HCT116 (cell line): ENCODE data around the gene SCN1B. TPM values are rescaled to one million over a fixed set of nuclear protein-coding genes. Genes with fewer than 3 reads are reported as not detected.

ENCODE experiments used
- ATAC-seq: fragments of 200-7000 bp; cut with Tn5 transposase; 2 replicates; pipeline ENCODE4 v1.9.1; 2020; ENCODE audit warnings: mild to moderate bottlenecking, moderate library complexity
- BruUV-seq: library from RNA; stranded (reverse); fragments of 400-500 nt; replicated peaks from 2 replicates; lab custom pipeline; 2021; lab: Mats Ljungman, UMichigan
- CTCF ChIA-PET: fragments of 300-600 bp; sonication (Branson Sonifier 250); formaldehyde crosslinking; loops from one replicate; lab custom pipeline; 2021; ENCODE audit warnings: antibody characterized with exemption; lab: Charles Lee
- POLR2A ChIA-PET: fragments of 300-600, 350-600 bp; sonication (Branson Sonifier 250); formaldehyde crosslinking; loops from one replicate; lab custom pipeline; 2021; ENCODE audit warnings: antibody characterized with exemption; lab: Charles Lee
- RAD21 ChIA-PET, 2 experiments: fragments of 300-600 bp; sonication (Branson Sonifier 250); formaldehyde crosslinking; loops; one replicate each; lab custom pipeline; 2023; ENCODE audit warnings: low total read pairs in 2 of 2; ENCODE audit not compliant: uncharacterized antibody in 2 of 2, unreplicated experiment in 2 of 2, low non-redundant PET in 1 of 2; lab: Charles Lee
- DNase-seq: peaks from one replicate; pipeline ENCODE4 v3.0.0-alpha.2; 2010; ENCODE audit warnings: low read depth, low spot score
- H2AFZ ChIP-seq: fragments of 200-600 bp; shearing (Covaris generic), sonication (generic); 2 replicates; pipeline ENCODE4 v1.6.1; 2017; ENCODE audit warnings: low read depth, mixed run types, mixed read lengths, antibody characterized with exemption, low read length; ENCODE audit not compliant: poor library complexity, severe bottlenecking
- H3K27ac ChIP-seq: 2 replicates; pipeline ENCODE4 v1.5.1; 2012; ENCODE audit warnings: low read depth, low read length
- H3K27me3 ChIP-seq: fragments of 200-600 bp; sonication (generic); 2 replicates; pipeline ENCODE4 v1.6.1; 2016; ENCODE audit warnings: mixed run types, low read length, mixed read lengths; ENCODE audit not compliant: insufficient read depth
- H3K36me3 ChIP-seq, 2 experiments: fragments of 200-500 bp in 1 of 2; fragments of 200-600 bp in 1 of 2; sonication (Bioruptor generic) in 1 of 2; sonication (generic) in 1 of 2; 2 replicates each; pipeline versions ENCODE4 v1.5.1 to v1.6.1; 2014 to 2016; ENCODE audit warnings: low read length in 2 of 2, inconsistent platforms in 1 of 2, mixed read lengths in 1 of 2, mixed run types in 1 of 2; ENCODE audit not compliant: insufficient read depth in 2 of 2, control insufficient read depth in 1 of 2
- H3K4me1 ChIP-seq, 2 experiments: fragments of 200-600 bp in 1 of 2; sonication (generic) in 1 of 2; 2 replicates each; pipeline versions ENCODE4 v1.5.1 to v1.6.1; 2012 to 2017; ENCODE audit warnings: low read length in 2 of 2, inconsistent platforms in 1 of 2, mild to moderate bottlenecking in 1 of 2, mixed read lengths in 1 of 2, mixed run types in 1 of 2, moderate library complexity in 1 of 2; ENCODE audit not compliant: insufficient read depth in 2 of 2, control insufficient read depth in 1 of 2
- H3K4me2 ChIP-seq: fragments of 200-600 bp; sonication (generic); 2 replicates; pipeline ENCODE4 v1.6.1; 2017; ENCODE audit warnings: mixed run types, low read length, mixed read lengths
- H3K4me3 ChIP-seq, 2 experiments: fragments of 200-600 bp in 1 of 2; sonication (generic) in 1 of 2; replicated peaks in 1 of 2; 2 replicates each; pipeline ENCODE4 v1.5.1; 2011 to 2016; ENCODE audit warnings: low read length in 2 of 2, control low read depth in 1 of 2, low read depth in 1 of 2, mild to moderate bottlenecking in 1 of 2, mixed read lengths in 1 of 2, mixed run types in 1 of 2
- H3K79me2 ChIP-seq: fragments of 200-600 bp; sonication (generic); 2 replicates; pipeline ENCODE4 v1.6.1; 2017; ENCODE audit warnings: mild to moderate bottlenecking, mixed run types, low read length, moderate library complexity, mixed read lengths; ENCODE audit not compliant: insufficient read depth
- H3K9ac ChIP-seq: fragments of 200-600 bp; sonication (generic); 2 replicates; pipeline ENCODE4 v1.6.1; 2016; ENCODE audit warnings: low read length, mixed read lengths
- H3K9me2 ChIP-seq: fragments of 200-600 bp; sonication (generic), shearing (Covaris generic); 2 replicates; pipeline ENCODE4 v1.6.1; 2017; ENCODE audit warnings: mixed run types, mild to moderate bottlenecking, moderate library complexity; ENCODE audit not compliant: insufficient read depth
- H3K9me3 ChIP-seq, 2 experiments: fragments of 200-500 bp in 1 of 2; fragments of 200-600 bp in 1 of 2; sonication (Bioruptor generic) in 1 of 2; sonication (generic) in 1 of 2; 2 replicates each; pipeline ENCODE4 v1.6.1; 2014 to 2017; ENCODE audit warnings: low read length in 2 of 2, mixed read lengths in 2 of 2, inconsistent platforms in 1 of 2, low read depth in 1 of 2, mild to moderate bottlenecking in 1 of 2, mixed run types in 1 of 2, moderate library complexity in 1 of 2; ENCODE audit not compliant: control insufficient read depth in 1 of 2, insufficient read depth in 1 of 2
- H4K20me1 ChIP-seq: fragments of 200-600 bp; sonication (generic), shearing (Covaris generic); 2 replicates; pipeline ENCODE4 v1.6.1; 2017; ENCODE audit warnings: mixed run types, mild to moderate bottlenecking, moderate library complexity; ENCODE audit not compliant: insufficient read depth
- EGR1 ChIP-seq: IDR thresholded peaks from 2 replicates; pipeline ENCODE4 v1.6.1; 2012; ENCODE audit warnings: low read depth
- EZH2 ChIP-seq: fragments of 200-600 bp; sonication (generic); IDR thresholded peaks from 2 replicates; pipeline ENCODE4 v1.6.1; 2017; ENCODE audit warnings: antibody characterized with exemption, mixed run types
- FOSL1 ChIP-seq: IDR thresholded peaks from 2 replicates; pipeline ENCODE4 v1.6.1; 2012; ENCODE audit warnings: low read depth
- POLR2A ChIP-seq: IDR thresholded peaks from 2 replicates; pipeline ENCODE4 v1.7.0; 2011; ENCODE audit warnings: borderline replicate concordance; ENCODE audit not compliant: insufficient read depth, insufficient read length; ENCODE audit errors: extremely low read depth
- TCF7L2 ChIP-seq: IDR thresholded peaks from 2 replicates; pipeline ENCODE4 v1.7.0; 2011; ENCODE audit warnings: borderline replicate concordance, inconsistent platforms; ENCODE audit not compliant: insufficient read depth, insufficient read length; ENCODE audit errors: extremely low read depth
- YY1 ChIP-seq: IDR thresholded peaks from 2 replicates; pipeline ENCODE4 v1.6.1; 2011; ENCODE audit warnings: low read length, low read depth, moderate library complexity, mild to moderate bottlenecking; ENCODE audit not compliant: insufficient replicate concordance; ENCODE audit errors: extremely low read depth
- ZFX ChIP-seq: fragments of 450-650 bp; IDR thresholded peaks from 2 replicates; pipeline ENCODE4 v1.6.1; 2017
- ZNF274 ChIP-seq: fragments of 200-500 bp; sonication (Bioruptor generic); IDR thresholded peaks from 2 replicates; pipeline ENCODE4 v1.6.1; 2014; ENCODE audit warnings: mild to moderate bottlenecking, low read depth, low read length, inconsistent platforms
- intact Hi-C: fragments of 100-400 bp; cut with micrococcal nuclease; formaldehyde crosslinking; loops from 2 replicates; pipeline ENCODE4 v1.10.0; 2022
- total RNA-seq: library from RNA; stranded (reverse); gene quantifications from one replicate; pipeline ENCODE4 v1.2.1, GENCODE V29; 2021; ENCODE audit not compliant: unreplicated experiment
- TF ChIP-seq, protein P1 (sequence below): IDR thresholded peaks from 2 replicates; pipeline ENCODE4 v1.6.1; 2012; ENCODE audit warnings: low read depth

SCN1B gene
- total RNA-seq, 1 experiment from 2014 or later: 6.6 TPM

DNA sequence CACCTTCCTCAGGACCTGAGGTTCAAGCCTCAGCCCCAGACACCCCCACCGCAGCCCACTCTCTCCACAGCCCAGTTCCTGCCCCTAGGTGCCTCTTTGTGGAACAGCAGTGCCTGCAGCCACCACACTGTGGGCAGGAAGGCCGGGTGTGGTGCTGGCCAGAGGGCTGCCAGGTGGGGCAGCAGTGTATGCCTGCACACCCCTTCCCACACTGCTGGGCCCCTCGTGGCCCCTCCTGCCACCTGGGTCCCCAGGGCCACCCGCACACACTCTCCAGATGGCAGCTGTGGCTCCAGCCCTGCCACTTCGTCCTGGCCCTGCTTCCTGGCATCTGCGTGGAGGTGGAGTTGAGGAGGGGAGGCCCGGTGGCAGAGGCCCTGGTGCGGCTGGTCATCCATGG lies 46.4 kb downstream of the SCN1B start:
- POLR2A ChIA-PET: no interaction called here
- DNase-seq (no peak), ATAC-seq (no peak)
- H4K20me1 ChIP-seq: no peaks in the 10 kb centered on the region
- H3K9me3 ChIP-seq: no peaks in the 10 kb centered on the region
- TF ChIP-seq, protein P1, sequence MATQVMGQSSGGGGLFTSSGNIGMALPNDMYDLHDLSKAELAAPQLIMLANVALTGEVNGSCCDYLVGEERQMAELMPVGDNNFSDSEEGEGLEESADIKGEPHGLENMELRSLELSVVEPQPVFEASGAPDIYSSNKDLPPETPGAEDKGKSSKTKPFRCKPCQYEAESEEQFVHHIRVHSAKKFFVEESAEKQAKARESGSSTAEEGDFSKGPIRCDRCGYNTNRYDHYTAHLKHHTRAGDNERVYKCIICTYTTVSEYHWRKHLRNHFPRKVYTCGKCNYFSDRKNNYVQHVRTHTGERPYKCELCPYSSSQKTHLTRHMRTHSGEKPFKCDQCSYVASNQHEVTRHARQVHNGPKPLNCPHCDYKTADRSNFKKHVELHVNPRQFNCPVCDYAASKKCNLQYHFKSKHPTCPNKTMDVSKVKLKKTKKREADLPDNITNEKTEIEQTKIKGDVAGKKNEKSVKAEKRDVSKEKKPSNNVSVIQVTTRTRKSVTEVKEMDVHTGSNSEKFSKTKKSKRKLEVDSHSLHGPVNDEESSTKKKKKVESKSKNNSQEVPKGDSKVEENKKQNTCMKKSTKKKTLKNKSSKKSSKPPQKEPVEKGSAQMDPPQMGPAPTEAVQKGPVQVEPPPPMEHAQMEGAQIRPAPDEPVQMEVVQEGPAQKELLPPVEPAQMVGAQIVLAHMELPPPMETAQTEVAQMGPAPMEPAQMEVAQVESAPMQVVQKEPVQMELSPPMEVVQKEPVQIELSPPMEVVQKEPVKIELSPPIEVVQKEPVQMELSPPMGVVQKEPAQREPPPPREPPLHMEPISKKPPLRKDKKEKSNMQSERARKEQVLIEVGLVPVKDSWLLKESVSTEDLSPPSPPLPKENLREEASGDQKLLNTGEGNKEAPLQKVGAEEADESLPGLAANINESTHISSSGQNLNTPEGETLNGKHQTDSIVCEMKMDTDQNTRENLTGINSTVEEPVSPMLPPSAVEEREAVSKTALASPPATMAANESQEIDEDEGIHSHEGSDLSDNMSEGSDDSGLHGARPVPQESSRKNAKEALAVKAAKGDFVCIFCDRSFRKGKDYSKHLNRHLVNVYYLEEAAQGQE: no peak
- TF ChIP-seq ZFX: no peak
- no peak for TF ChIP-seq EZH2
- no peak for TF ChIP-seq FOSL1
- no peak for TF ChIP-seq YY1
- TF ChIP-seq TCF7L2: no peak
- TF ChIP-seq POLR2A: no peak
- no peak for TF ChIP-seq EGR1
- no peak for TF ChIP-seq ZNF274
- H3K79me2 ChIP-seq: no peaks in the 10 kb centered on the region
- no TSS peak for BruUV-seq
- intact Hi-C loops: no loop called here
- no peaks in the 10 kb centered on the region for H3K4me1 ChIP-seq
- no peaks in the 10 kb centered on the region for H3K27me3 ChIP-seq
- no peaks in the 10 kb centered on the region for H3K9me2 ChIP-seq
- H3K9ac ChIP-seq: no peak overlapping the region
- H3K4me2 ChIP-seq: no peak overlapping the region
- no peak overlapping the region for H3K4me3 ChIP-seq
- CTCF ChIA-PET: no interaction called here
- RAD21 ChIA-PET: no interaction called here
- no peak overlapping the region for H2AFZ ChIP-seq
- no peak overlapping the region for H3K27ac ChIP-seq
- no peaks in the 10 kb centered on the region for H3K36me3 ChIP-seq
